Stimulated activated CD8-positive, alpha-beta memory T cell treated with anti-CD3 and anti-CD28 coated beads, Interleukin-15, amount 100 ng/mL, for 48 hours (primary cell): ENCODE measurements around the gene PACC1.

Source experiments
- DNase-seq, 2 donors: peaks; one replicate each; pipeline ENCODE4 v3.0.0-alpha.2; 2020; ENCODE audit warnings: low read depth in 2 of 2

Gene PACC1

DNA sequence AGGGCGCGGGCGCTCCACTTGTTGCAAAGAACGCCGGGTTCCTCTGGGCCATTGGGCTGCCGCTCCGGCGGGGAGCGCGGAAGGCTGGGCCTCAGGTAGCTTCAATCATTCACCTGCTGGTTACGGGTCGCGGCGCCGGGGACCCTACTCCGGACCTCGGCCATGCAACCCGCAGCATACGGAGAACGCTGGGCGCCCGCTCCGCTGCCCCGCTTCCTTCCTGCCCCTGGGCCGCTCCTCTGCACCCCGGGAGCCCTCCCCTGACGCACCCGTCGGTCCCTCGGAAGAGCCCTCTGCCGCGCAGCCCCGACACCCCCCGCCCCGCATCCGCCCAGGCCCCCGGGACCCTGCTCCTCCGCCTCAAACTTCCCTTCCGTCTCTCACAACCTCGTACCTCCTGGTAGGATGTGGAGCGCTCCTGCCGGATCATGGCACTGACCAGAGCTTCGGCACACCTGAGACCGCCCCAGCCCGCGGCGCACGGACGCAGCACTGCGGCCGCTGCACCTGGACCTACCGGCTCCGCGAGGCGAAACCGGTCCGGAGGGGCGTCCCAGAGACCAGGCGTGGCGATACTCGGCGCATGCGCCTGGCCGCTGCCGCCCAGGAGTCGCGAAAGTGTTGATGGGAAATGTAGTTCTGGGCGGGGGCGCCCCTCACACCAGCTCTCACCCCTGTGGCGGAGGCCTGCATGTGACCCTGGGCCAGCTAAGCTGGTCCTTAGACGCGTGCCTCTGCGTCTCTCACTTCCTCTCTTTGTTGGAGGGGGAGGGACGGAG is at the start of gene PACC1:
PACC1 (minus strand) TSS at position 559 of the 779 bp plus-strand sequence; CDS start at position 430, 129 bp downstream.
- DNase-seq: peak; percentile 87 to 89

DNA sequence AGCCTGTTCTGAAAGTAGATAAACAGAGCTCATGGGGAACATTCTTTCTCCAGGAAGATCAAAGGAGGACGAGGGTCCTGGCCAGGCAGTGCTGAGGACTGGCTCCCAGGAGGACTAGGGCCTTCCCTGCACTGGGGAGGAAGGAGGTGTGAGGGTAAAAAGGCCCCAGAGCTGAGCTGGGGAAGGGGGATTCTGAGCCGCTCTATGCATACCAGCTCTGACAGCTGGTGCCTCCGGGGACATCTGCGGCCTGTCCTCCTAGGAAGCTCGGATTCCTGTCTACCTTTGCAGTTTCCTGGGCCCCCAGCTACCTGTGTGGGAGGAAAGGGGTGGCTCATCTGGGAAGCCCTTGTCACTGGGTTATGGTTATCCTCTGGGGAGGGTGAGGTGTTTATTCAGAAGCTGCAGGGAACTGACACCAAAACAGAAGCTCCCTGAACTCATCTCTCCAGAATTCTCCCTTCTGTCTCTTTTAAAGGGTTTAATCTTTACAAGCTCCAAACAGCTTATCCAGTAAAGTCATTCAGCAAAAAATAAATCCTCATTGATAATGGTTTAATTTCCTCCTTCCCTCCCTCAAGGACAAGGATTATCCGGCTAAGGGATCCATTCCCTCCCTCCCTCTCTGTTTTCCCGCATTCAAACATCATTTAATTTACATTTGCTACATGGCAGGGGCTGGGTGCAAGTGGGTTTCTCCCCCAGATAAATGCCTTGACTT is 49.0 kb upstream of the PACC1 start:
- no peak for DNase-seq

DNA sequence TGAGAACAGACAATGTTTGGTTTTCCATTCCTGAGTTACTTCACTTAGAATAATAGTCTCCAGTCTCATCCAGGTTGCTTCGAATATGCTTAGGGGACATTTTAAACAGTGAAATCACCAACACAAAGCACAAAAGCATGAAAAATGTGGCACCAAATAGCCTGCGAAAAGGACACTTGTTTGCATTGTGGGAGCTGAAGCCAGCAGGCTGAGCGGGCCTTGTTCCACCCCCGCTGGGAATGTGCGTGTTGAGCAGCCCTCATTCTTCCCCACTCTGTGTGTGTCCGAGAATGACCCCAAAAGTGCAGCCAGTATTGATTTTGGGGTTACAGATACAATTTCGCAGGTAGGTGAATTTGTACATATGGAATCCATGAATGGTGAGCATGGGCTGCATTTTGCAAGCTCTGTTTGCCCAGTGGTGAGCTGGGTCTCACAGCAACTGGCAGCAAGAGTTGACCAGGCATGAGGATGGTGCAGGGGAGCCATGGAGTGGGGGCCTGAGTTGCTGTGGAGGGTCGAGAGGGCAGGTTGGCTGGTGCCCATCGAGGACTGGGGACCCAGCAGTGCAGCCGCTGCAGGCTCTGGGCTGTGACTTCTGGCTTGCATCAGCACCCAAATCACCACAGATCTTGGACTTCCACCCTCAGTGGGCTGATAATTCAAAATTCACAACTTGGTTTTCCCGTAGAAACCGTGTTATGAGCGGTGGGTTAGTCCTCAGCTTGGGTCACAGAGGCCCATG is 47.4 kb upstream of the PACC1 start:
- no peak for DNase-seq

DNA sequence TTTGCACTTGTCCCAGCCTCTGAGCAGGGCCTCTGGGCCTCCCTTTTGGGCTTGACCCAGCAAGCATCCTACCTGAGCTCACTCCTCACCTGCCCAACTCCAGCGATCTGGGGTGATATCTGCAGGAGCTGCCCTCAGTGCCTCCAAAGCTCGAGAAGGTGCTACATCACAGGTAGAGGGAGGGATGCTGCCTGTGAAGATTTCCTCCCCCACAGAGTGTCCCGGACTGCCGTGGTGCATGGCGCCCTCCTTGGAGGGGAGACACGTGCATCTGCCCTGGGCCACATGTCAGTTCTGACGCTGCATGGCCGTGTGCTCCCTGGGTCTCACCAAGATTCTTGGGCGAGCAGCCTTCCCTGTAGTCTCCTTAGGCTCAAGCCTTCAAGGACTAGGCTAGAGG is 45.7 kb upstream of the PACC1 start:
- no peak for DNase-seq

DNA sequence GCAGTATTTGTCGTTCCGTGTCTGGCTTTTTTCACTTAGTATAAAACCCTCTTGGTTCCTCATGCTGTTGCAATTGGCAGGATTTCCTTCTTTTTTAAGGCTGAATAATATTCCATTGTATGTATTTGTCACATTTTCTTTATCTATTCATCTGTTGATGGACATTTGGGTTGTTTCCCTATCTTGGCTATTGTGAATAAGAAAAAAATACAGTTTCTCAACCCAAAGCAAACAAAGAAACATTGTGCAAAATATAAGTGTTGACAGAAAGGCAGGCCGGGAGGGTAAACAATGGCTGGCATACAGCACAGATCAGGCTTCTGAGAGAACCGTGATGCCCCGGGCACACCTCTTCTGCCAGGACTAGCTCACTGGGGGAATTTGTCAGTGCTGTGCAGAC is 45.0 kb upstream of the PACC1 start:
- no peak for DNase-seq

DNA sequence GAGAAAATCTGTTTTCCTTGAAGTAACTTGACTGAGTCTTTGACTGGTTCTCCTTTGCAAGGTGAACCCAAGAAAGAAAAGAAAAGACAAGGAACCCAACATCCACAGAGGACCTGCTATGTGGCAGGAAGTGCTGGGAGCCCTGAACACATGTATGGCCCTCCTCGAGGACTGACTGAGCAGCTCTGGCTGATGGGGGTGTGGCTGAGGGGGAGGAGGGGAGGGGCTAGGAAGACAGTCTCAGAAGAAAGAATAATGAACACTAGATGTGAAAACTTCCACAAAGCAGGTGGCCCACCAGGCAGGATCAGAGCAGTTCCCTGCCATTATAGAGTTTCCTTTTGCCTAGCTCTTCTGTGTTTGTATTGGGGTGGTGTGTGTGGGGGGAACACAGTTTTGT is 44.1 kb upstream of the PACC1 start:
- DNase-seq: no peak

DNA sequence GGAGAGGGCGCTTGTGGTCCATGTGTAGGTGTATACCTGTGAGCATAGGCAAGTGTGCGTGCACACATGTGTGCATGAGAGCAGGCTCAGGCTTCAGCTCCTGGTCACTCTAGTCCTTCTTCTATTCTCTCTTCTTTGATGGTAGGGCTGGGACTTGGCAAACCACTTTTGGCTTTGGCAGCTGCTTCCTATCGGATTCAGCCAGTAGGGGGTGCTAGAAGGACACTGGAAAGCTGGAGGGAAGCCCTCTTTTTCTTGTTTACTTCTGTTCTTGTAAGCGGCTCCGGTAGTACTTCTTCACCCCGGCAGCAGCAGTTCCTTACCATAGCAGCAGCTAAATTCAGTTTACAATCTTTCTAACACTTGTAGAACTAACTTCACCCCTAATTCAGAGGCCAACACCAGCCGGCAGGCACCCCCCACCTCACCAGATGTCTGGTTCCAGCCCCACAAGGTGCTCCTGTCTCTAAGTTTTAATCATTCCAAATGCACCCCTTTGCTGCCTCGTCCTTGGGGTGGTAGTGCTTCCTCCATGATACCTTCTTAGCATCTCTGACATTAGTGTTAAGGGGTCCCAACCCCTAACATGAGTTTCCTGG is 43.2 kb upstream of the PACC1 start:
- DNase-seq: peak; percentile 22 to 44

DNA sequence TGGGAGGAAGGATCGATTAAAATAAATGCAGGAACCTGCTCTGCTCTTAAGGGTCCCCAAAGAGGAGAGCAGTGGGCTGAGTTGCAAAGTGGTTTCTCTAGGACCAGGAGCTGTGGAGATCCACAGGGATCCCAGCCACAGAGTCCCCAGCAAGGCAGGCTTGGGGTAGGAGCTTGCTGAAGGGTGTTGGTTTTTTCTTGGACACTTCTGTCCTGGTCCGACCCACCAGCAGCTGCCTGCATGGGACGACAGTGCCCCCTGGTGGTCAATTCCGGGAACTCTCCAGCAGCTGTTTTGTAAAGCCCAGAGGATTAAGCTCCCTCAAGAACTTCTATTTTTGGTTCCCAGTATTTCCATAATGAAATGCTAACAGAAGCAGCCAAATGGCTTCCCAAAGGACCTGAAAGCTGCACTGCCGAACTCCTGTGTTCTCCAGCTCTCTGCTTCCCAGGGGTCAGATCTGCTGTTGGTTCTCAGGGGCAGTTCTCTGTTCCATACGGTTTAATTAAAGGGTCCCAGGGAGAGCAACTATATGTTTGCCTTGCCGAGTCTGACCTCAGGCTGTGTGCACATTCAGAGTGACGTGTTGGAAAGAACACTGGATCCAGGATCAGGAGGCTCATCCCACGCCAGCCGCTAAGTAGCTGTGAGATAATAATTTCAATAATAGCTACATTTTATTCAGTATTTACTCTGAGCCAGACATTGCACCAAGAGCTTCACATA is 41.3 kb upstream of the PACC1 start:
- peak; percentile 65 to 69 for DNase-seq

DNA sequence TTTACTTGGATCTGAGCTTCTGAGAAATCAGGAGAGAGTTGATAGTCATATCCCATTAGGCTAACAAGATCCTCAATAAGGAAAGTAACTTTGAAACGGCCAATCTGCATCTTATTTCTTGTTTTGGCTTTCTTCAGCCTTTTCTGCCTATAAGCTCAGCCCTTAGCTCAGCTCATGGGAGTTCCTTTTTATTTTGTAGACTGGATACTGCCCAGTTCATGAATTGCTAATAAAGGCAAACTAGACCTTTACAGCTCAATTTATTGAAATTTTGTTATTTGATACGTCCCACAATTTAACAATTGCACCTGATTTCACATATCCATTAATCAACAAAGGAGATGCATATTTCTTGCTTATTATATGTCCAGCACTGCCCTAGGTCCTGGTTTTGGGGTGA is 40.7 kb upstream of the PACC1 start:
- DNase-seq: no peak

DNA sequence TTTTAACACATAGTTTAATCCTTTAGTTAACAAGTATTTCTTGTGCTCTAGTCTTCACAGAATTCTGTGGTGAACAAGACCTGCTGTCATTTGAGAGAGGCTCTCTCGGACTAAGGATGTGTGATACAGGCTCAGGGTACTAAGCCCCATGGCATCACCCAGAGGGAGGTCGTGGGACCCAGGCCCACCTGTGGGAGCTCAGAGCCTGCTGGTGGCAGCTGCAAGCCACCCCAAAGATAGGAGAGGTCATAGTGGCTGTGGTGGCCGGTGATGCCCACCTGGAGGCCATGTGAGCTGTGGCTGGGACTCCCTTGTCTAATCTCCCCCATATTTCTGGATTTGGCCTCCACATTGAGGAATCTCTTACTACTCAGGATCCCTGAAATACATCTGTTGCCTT is 40.1 kb upstream of the PACC1 start:
- DNase-seq: no peak

DNA sequence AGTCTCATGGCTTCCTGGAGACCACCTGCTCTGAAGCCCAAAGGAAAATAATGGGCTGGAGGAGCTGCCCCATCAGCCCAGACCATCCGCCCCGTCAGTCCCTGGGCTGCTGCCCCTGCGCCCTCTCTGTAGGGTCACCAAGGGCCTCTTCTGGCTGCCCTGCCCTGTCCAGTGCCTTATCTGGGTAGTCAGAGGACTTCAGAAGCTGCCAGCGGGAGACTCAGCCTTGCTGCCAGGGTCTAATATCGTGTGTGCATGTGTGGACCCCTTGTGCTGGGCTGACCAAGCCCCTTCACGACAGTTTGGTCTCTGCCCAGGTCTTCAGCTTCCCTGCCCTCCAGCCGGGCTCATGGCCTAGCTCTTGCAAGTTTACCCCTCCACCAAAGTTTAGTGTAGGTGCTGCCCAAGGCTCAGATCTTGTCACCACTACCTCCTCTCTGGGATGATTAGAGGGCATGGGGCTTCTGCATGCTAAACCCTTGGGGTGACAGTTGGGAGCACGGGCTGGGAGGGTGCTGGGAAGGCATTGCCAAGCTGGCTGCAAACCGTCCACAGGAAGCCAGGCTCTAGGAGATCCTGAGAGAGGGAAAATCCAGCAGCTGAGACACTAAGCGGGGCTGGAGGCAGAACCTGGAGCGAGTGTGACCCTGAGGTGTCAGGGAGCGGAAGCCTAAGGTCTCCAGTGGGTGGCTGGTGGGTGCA is 38.6 kb upstream of the PACC1 start:
- DNase-seq: no peak

DNA sequence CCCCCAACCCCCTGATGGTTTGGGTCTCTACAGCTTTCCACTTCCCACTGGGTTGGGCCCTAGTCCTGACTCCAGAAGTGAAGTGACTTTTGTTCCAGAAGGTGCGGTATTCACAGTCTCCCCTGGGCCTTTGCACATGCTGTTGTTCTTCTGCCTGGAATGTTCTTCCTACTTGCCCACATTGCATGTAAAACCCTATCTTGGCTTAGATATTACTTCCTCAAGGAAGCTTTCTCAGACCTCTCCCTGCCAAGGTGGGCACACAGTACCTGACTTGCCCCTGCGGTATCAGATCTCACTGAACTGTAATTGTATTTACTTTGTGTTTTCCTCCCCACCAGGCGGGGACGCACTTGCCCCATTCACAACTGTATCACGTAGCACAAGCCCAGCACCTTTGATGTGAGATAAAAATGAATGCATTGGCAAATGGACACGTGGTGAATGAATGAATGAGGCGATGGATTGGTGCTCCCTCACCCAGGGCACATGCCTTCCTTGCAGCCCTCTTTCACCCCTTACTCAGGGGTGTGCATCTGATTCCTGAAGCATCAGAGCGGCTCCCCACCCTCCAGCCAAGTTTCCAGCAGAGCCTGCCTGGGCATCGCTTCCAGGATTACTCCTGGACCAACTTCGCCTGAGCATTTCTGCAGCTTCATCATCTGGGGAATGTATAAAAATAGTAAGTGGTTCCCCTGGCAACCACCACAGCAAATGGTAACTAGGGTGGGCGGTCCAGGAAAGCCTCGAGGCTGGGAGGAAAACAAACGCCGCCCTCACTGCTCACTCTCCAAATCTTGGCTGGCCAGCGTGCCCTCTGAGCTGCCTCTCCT is 37.9 kb upstream of the PACC1 start:
- no peak for DNase-seq

DNA sequence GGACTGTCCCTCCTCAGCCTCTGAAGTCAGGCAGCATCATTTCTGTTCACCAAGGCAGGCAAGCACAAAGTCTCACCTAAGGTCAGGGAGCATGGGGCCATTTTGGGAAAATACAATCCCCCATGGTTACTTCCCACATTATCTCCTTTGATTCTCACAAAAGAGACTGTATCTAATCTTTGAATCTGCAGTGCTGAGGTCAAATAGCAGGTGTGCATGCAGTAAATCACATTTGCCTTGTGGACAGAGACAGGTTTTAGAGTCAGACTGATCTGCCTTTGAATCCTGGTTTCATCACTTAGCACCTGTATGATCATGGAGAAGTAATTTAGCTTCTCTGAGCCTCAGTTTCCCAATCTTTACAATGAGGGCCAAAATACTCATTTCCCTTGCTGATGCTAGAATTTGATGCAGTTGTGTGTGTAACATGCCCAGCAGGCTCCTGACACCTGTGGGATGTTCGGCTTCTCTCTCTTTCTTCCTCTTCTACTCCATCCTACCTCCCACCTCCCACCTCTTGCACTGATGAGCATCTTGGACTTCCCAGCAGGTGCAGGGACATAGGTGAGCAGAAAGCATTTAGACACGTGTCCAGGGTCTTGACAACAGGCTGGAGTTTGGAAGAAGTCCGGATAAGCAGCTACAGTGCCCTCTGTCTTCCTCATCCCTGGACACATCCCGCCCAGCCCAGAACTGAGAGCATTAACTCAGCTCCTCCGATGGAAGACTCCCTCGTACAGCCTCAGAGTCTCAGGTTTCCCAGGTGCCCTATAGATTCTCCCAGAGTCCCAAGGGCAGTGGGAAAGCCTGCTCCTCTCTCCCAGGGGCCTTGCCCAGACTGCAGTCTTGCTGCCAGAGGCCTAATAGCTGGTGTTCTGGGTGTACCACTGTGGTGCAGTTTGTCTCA is 37.0 kb upstream of the PACC1 start:
- DNase-seq: no peak

DNA sequence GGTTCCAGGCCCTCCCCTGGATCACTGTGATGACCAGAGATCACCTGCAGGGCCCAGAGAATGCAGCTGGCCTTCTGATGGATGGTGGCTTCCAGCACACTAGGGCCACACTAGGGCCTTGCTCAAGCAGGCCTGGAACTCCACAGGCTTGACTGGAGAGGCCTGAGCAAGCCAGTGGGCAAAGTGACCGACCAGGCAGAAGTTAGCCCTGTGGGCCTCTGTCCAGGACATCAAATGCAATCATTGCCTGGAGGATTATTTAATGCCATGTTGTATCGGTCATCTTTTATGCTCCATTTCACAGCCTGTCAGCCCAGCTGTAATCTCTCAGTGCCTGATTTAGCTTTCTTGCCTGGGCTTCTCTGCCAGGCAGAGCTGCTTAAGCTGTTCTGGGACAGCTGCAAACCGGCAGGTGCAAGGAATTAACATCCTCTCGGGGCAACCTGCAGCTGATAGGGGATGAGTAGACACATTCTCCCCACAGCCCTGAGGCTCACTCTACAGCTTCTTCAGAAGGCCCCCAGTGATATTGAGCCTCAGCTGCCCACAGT is 35.7 kb upstream of the PACC1 start:
- DNase-seq: no peak

DNA sequence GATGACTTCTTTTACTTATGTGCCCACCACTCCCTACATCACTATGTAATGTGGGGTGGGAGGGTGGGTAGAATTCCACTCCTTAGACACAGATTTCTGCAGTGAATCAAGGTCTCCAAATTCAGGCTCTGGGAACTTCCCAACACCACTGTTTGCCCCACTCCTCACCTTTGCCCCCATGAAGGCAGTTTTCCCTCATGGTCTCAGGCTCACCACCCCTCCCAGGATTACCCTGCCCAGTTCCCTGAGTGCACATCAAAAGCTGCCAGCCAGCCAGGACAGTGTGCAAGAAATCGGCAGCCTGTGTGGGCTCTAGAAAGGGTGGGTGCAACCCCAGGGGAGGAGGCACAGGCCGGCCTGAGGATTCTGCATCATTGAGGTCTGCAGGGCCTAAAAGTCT is 32.8 kb upstream of the PACC1 start:
- DNase-seq: no peak

DNA sequence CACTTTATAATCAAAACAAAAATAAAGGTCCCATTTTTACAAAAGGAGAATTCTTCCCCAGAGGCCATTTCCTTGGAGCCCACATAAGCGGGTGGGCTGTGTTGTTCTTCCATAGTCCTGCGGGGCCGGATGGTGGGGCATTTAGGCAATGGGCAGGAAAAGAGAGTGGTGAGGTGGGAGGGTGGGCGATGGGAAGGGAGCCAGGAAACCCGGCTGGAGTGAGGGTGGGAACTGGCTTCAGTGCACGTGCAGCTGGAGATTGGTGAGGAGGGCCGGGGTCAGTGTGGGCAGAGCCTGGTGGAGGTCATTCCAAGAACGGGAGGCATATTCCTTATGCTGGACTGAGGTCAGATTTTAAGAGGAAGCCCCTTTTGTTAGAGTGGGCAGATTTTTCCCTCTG is 31.6 kb upstream of the PACC1 start:
- no peak for DNase-seq

DNA sequence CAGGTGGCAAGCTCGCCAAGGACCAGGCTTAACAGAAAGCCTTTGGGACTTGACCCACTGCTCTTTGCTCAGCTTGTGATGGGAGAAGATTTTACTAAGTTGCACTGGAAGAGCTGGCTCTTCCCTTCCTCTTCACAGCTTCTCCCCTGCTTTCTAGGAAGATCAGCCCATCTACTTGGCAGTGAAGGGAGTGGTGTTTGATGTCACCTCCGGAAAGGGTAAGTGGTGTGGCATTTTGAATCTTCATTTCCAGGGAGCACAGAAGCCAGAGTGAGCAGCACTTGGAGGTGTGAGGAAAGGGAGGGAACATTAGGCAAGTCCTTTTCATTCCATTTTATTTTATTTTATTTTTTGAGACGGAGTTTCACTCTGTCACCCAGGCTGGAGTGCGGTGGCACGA is 27.7 kb upstream of the PACC1 start:
- no peak for DNase-seq

DNA sequence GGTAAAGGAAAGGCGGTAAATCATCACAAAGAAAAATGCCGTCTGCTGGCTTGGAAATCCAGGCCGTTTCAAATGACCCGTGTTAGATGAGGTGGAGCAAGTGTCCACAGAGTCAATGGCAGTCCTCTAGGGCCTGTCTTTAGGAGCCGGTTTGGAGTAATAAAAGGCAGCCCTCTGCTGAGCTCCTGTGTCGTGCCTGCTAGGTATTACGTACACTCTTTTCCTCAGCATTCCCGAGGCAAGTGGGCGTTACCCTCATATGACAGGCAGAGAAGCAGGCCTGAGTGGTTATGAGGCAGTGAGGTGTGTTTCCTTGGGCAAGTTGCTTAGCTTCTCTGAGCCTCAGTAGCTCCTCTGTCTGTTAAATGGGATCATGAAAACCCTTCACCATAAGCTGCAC is 25.7 kb upstream of the PACC1 start:
- no peak for DNase-seq

DNA sequence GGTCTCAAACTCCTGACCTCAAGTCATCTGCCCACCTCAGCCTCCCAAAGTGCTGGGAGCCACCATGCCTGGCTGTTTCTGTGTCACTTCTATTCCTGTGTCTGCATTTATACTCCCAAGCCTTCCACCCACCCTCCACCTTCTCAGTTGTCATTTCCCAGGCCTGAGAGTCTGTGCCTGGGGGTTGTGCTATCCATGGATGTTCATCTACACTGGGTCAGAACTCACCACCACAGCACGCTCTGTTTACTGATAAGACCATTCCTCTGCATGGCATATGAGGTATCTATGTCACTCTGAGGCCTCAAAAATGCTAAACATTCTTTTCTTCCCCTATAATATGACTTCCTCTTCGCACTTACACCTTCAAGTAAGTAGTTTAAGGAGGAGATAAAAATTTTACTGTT is 24.1 kb upstream of the PACC1 start:
- DNase-seq: no peak
